HS-5 (cell line): ENCODE data around the gene ANKRD53.
"Not testable (repeated sequence)": the region's sequence is repeated elsewhere in the genome, so short reads cannot be mapped to it uniquely, and the experiment has no call there.

Source experiments
- DNase-seq: peaks from one replicate; pipeline ENCODE4 v3.0.0-alpha.2; 2012; ENCODE audit warnings: low read depth

Gene ANKRD53

GRCh38 chr2:71019989-71020388 is 41.6 kb downstream of the ANKRD53 start:
- DNase-seq, result not testable (repeated sequence)

- DNase-seq, result not testable (repeated sequence)
Measured at GRCh38 chr2:71021394-71021793, 43.0 kb downstream of the ANKRD53 start.

GRCh38 chr2:71023553-71024243 is 45.3 kb downstream of the ANKRD53 start:
- DNase-seq, result not testable (repeated sequence)
